HepG2 (cell line): ENCODE results near the gene PIK3CB. TPM values are rescaled to one million over a fixed set of nuclear protein-coding genes. Genes with fewer than 3 reads are reported as not detected.

Experiments used
- CEBPB ChIP-seq: IDR thresholded peaks from 2 replicates; pipeline ENCODE4 v1.6.1; 2011; ENCODE audit warnings: low read depth, low read length, improper control_type of control experiment, borderline replicate concordance
- DMAP1 ChIP-seq: IDR thresholded peaks from 2 replicates; pipeline ENCODE4 v1.6.1; 2016
- EED ChIP-seq: sonication (generic); formaldehyde crosslinking; IDR thresholded peaks from 2 replicates; pipeline ENCODE4 v1.5.0; 2020; ENCODE audit warnings: mild to moderate bottlenecking, missing genetic modification reagents
- FOXP1 ChIP-seq, 2 experiments: fragments of 450-650 bp in 1 of 2; IDR thresholded peaks; 2 replicates each; pipeline ENCODE4 v1.6.1; 2017 to 2018; ENCODE audit warnings: antibody characterized with exemption in 1 of 2
- GTF2F1 ChIP-seq: fragments of 150-350 bp; IDR thresholded peaks from 2 replicates; pipeline ENCODE4 v1.6.1; 2014; ENCODE audit warnings: low read length
- HHEX ChIP-seq: IDR thresholded peaks from 2 replicates; pipeline ENCODE4 v1.6.1; 2016; ENCODE audit warnings: control low read depth
- KDM2A ChIP-seq: sonication (generic); formaldehyde crosslinking; IDR thresholded peaks from 2 replicates; pipeline ENCODE4 v1.4.0; 2020; ENCODE audit warnings: low read depth, missing genetic modification reagents, borderline replicate concordance
- KLF12 ChIP-seq: sonication (generic); formaldehyde crosslinking; IDR thresholded peaks from 2 replicates; pipeline ENCODE4 v1.4.0; 2020; ENCODE audit warnings: missing genetic modification reagents, borderline replicate concordance
- MTA1 ChIP-seq: sonication (generic); formaldehyde crosslinking; IDR thresholded peaks from 2 replicates; pipeline ENCODE4 v1.4.0; 2020; ENCODE audit warnings: missing genetic modification reagents, mild to moderate bottlenecking, borderline replicate concordance
- RELA ChIP-seq: sonication (generic); formaldehyde crosslinking; IDR thresholded peaks from 2 replicates; pipeline ENCODE4 v1.4.0; 2020; ENCODE audit warnings: missing genetic modification reagents
- SSRP1 ChIP-seq: IDR thresholded peaks from 2 replicates; pipeline ENCODE4 v1.6.1; 2016; ENCODE audit warnings: control low read depth
- ZFX ChIP-seq: sonication (generic); formaldehyde crosslinking; IDR thresholded peaks from 2 replicates; pipeline ENCODE4 v1.4.0; 2020; ENCODE audit warnings: mild to moderate bottlenecking, low read depth, missing genetic modification reagents, moderate library complexity
- ZNF235 ChIP-seq: sonication (generic); formaldehyde crosslinking; IDR thresholded peaks from 2 replicates; pipeline ENCODE4 v1.8.1; 2023; ENCODE audit warnings: mild to moderate bottlenecking, missing genetic modification reagents, borderline replicate concordance
- ZNF34 ChIP-seq: sonication (generic); formaldehyde crosslinking; IDR thresholded peaks from 2 replicates; pipeline ENCODE4 v1.4.0; 2020; ENCODE audit warnings: mild to moderate bottlenecking, missing genetic modification reagents, borderline replicate concordance
- ZNF382 ChIP-seq: sonication (generic); formaldehyde crosslinking; IDR thresholded peaks from 2 replicates; pipeline ENCODE4 v1.5.0; 2020; ENCODE audit warnings: missing genetic modification reagents, mild to moderate bottlenecking, borderline replicate concordance
- ZNF496 ChIP-seq: sonication (generic); formaldehyde crosslinking; IDR thresholded peaks from 2 replicates; pipeline ENCODE4 v1.8.1; 2023; ENCODE audit warnings: mild to moderate bottlenecking, moderate library complexity, missing genetic modification reagents; ENCODE audit not compliant: insufficient replicate concordance
- ZNF550 ChIP-seq: sonication (generic); formaldehyde crosslinking; IDR thresholded peaks from 2 replicates; pipeline ENCODE4 v1.4.0; 2020; ENCODE audit warnings: mild to moderate bottlenecking, missing genetic modification reagents, borderline replicate concordance
- ZNF776 ChIP-seq: sonication (generic); formaldehyde crosslinking; IDR thresholded peaks from 2 replicates; pipeline ENCODE4 v1.4.0; 2020; ENCODE audit warnings: mild to moderate bottlenecking, missing genetic modification reagents
- ZNF816 ChIP-seq: sonication (generic); formaldehyde crosslinking; IDR thresholded peaks from 2 replicates; pipeline ENCODE4 v1.8.0; 2022; ENCODE audit warnings: missing genetic modification reagents, mild to moderate bottlenecking, borderline replicate concordance
- polyA plus RNA-seq, 8 experiments: library from polyadenylated mRNA; depleted of rRNA in 3 of 8; stranded (reverse) in 7 of 8; unstranded in 1 of 8; fragments of >200 nt; fragmentation: Illumina TruSeq in 4 of 8; extraction: Trizol in 4 of 8; gene quantifications; 2 replicates each; pipeline versions ENCODE4 v1.2.1 to v1.2.3, GENCODE V29; 2011 to 2016; ENCODE audit warnings: low read depth in 4 of 8, missing spikeins in 1 of 8, mixed read lengths in 1 of 8; ENCODE audit not compliant: insufficient read depth in 1 of 8
- total RNA-seq, 5 experiments: library from RNA; depleted of rRNA; stranded (reverse); fragments of >200 nt; fragmentation: Illumina TruSeq; extraction: Trizol; gene quantifications; 2 replicates each; pipeline ENCODE4 v1.2.3, GENCODE V29; 2016; ENCODE audit warnings: low read depth in 1 of 5
- TF ChIP-seq, protein P1 (sequence below), 2 experiments: IDR thresholded peaks; 2 replicates each; pipeline ENCODE4 v1.6.1; 2011 to 2012; ENCODE audit warnings: low read length in 2 of 2, borderline replicate concordance in 1 of 2, low read depth in 1 of 2, mild to moderate bottlenecking in 1 of 2, moderate library complexity in 1 of 2
- TF ChIP-seq, protein P2 (sequence below): IDR thresholded peaks from 2 replicates; pipeline ENCODE4 v1.6.1; 2016; ENCODE audit warnings: mild to moderate bottlenecking
- TF ChIP-seq, protein P3 (sequence below): sonication (generic); formaldehyde crosslinking; conservative IDR thresholded peaks from 2 replicates; pipeline ENCODE4 v1.4.0; 2020; ENCODE audit warnings: missing genetic modification reagents
- TF ChIP-seq, protein P4 (sequence below): IDR thresholded peaks from 2 replicates; pipeline ENCODE4 v1.6.1; 2016; ENCODE audit warnings: missing genetic modification reagents, missing compliant biosample characterization

The PIK3CB gene
- total and polyA plus RNA-seq, 2 of the 13 experiments (the other 11 are each of a cell fraction or from before 2014, with no cell fraction given) = 6.6 to 18.7 TPM

- TF ChIP-seq, protein P1, sequence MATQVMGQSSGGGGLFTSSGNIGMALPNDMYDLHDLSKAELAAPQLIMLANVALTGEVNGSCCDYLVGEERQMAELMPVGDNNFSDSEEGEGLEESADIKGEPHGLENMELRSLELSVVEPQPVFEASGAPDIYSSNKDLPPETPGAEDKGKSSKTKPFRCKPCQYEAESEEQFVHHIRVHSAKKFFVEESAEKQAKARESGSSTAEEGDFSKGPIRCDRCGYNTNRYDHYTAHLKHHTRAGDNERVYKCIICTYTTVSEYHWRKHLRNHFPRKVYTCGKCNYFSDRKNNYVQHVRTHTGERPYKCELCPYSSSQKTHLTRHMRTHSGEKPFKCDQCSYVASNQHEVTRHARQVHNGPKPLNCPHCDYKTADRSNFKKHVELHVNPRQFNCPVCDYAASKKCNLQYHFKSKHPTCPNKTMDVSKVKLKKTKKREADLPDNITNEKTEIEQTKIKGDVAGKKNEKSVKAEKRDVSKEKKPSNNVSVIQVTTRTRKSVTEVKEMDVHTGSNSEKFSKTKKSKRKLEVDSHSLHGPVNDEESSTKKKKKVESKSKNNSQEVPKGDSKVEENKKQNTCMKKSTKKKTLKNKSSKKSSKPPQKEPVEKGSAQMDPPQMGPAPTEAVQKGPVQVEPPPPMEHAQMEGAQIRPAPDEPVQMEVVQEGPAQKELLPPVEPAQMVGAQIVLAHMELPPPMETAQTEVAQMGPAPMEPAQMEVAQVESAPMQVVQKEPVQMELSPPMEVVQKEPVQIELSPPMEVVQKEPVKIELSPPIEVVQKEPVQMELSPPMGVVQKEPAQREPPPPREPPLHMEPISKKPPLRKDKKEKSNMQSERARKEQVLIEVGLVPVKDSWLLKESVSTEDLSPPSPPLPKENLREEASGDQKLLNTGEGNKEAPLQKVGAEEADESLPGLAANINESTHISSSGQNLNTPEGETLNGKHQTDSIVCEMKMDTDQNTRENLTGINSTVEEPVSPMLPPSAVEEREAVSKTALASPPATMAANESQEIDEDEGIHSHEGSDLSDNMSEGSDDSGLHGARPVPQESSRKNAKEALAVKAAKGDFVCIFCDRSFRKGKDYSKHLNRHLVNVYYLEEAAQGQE (IDR thresholded peaks at IDR 0.05; ENCODE audit: borderline replicate concordance in 1 of 2, low read depth in 1 of 2, low read length in 2 of 2) = no peak
- TF ChIP-seq GTF2F1 (no peak), ZNF235 (CRISPR knock-in tag) (no peak), RELA (CRISPR knock-in tag) (0 out of 2 replicates have a peak, but pooled peaks have one; percentile 15), DMAP1 (CRISPR knock-in tag) (no peak; the same call in 1 of the 2 replicates), ZNF382 (CRISPR knock-in tag) (no peak), SSRP1 (CRISPR knock-in tag) (no peak), ZFX (CRISPR knock-in tag) (no peak), EED (no peak), ZNF816 (CRISPR knock-in tag) (no peak), KDM2A (CRISPR knock-in tag) (peak; percentile 62; the same call in 1 of the 2 replicates), ZNF496 (CRISPR knock-in tag) (no peak), KLF12 (CRISPR knock-in tag) (no peak), ZNF550 (CRISPR knock-in tag) (no peak), ZNF34 (no peak), HHEX (no peak), CEBPB (peak; percentile 71; the same call in 1 of the 2 replicates), ZNF776 (CRISPR knock-in tag) (no peak; the same call in 1 of the 2 replicates), FOXP1 (IDR thresholded peaks at IDR 0.05) (no peak), FOXP1 (CRISPR knock-in tag; IDR thresholded peaks at IDR 0.05) (no peak), MTA1 (no peak)
- TF ChIP-seq, protein P2, sequence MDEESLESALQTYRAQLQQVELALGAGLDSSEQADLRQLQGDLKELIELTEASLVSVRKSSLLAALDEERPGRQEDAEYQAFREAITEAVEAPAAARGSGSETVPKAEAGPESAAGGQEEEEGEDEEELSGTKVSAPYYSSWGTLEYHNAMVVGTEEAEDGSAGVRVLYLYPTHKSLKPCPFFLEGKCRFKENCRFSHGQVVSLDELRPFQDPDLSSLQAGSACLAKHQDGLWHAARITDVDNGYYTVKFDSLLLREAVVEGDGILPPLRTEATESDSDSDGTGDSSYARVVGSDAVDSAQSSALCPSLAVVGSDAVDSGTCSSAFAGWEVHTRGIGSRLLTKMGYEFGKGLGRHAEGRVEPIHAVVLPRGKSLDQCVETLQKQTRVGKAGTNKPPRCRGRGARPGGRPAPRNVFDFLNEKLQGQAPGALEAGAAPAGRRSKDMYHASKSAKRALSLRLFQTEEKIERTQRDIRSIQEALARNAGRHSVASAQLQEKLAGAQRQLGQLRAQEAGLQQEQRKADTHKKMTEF (CRISPR knock-in tag) = no peak
- TF ChIP-seq, protein P3, sequence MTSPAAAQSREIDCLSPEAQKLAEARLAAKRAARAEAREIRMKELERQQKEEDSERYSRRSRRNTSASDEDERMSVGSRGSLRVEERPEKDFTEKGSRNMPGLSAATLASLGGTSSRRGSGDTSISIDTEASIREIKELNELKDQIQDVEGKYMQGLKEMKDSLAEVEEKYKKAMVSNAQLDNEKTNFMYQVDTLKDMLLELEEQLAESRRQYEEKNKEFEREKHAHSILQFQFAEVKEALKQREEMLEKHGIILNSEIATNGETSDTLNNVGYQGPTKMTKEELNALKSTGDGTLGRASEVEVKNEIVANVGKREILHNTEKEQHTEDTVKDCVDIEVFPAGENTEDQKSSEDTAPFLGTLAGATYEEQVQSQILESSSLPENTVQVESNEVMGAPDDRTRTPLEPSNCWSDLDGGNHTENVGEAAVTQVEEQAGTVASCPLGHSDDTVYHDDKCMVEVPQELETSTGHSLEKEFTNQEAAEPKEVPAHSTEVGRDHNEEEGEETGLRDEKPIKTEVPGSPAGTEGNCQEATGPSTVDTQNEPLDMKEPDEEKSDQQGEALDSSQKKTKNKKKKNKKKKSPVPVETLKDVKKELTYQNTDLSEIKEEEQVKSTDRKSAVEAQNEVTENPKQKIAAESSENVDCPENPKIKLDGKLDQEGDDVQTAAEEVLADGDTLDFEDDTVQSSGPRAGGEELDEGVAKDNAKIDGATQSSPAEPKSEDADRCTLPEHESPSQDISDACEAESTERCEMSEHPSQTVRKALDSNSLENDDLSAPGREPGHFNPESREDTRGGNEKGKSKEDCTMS = no peak
- TF ChIP-seq, protein P4, sequence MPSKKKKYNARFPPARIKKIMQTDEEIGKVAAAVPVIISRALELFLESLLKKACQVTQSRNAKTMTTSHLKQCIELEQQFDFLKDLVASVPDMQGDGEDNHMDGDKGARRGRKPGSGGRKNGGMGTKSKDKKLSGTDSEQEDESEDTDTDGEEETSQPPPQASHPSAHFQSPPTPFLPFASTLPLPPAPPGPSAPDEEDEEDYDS (CRISPR knock-in tag) = no peak
Observed at GRCh38 chr3:138833899-138834595, 681 bp downstream of the PIK3CB start (continued).
